H9 (cell line): ENCODE measurements around the gene LARP1. TPM values are rescaled to one million over a fixed set of nuclear protein-coding genes. Genes with fewer than 3 reads are reported as not detected.
A peak's percentile ranks its signal among the peaks of the same experiment; 100 is the strongest.

Source experiments
- DNase-seq: peaks from one replicate; pipeline ENCODE4 v3.0.0-alpha.2; 2017
- H2AFZ ChIP-seq: one replicate; pipeline ENCODE4 v1.6.1; 2013; ENCODE audit warnings: mild to moderate bottlenecking, low read length, control low read depth, moderate library complexity
- H2AK5ac ChIP-seq: 2 replicates; pipeline ENCODE4 v1.6.1; 2013; ENCODE audit warnings: low read length, control low read depth, mixed read lengths; ENCODE audit not compliant: insufficient read length
- H2BK120ac ChIP-seq: one replicate; pipeline ENCODE4 v1.6.1; 2013; ENCODE audit warnings: low read depth, mild to moderate bottlenecking, low read length, control low read depth, inconsistent platforms; ENCODE audit not compliant: poor library complexity, severe bottlenecking
- H2BK12ac ChIP-seq: 2 replicates; pipeline ENCODE4 v1.6.1; 2013; ENCODE audit warnings: low read length, control low read depth, mixed read lengths, low read depth; ENCODE audit not compliant: insufficient read length
- H2BK15ac ChIP-seq: 2 replicates; pipeline ENCODE4 v1.6.1; 2013; ENCODE audit warnings: low read depth, low read length, control low read depth
- H2BK20ac ChIP-seq: one replicate; pipeline ENCODE4 v1.6.1; 2013; ENCODE audit warnings: low read depth, mild to moderate bottlenecking, low read length, control low read depth, inconsistent platforms; ENCODE audit not compliant: poor library complexity, severe bottlenecking
- H2BK5ac ChIP-seq: 2 replicates; pipeline ENCODE4 v1.6.1; 2013; ENCODE audit warnings: low read length, control low read depth, mixed read lengths; ENCODE audit not compliant: insufficient read length
- H3K14ac ChIP-seq: 2 replicates; pipeline ENCODE4 v1.6.1; 2013; ENCODE audit warnings: low read length, control low read depth; ENCODE audit not compliant: insufficient read depth
- H3K18ac ChIP-seq: 2 replicates; pipeline ENCODE4 v1.6.1; 2013; ENCODE audit warnings: low read depth, mild to moderate bottlenecking, mixed read lengths, low read length, control low read depth; ENCODE audit not compliant: insufficient read length
- H3K23ac ChIP-seq: 2 replicates; pipeline ENCODE4 v1.6.1; 2013; ENCODE audit warnings: low read length, control low read depth, mixed read lengths, low read depth; ENCODE audit not compliant: insufficient read length
- H3K23me2 ChIP-seq: 2 replicates; pipeline ENCODE4 v1.6.1; 2013; ENCODE audit warnings: low read depth, mild to moderate bottlenecking, mixed read lengths, low read length, control low read depth; ENCODE audit not compliant: insufficient read length, poor library complexity, severe bottlenecking
- H3K27ac ChIP-seq: 2 replicates; pipeline ENCODE4 v1.5.1; 2013; ENCODE audit warnings: low read length, control low read depth, mixed read lengths, low read depth; ENCODE audit not compliant: insufficient read length
- H3K27me3 ChIP-seq: 2 replicates; pipeline ENCODE4 v1.6.1; 2013; ENCODE audit warnings: low read length, control low read depth, inconsistent platforms; ENCODE audit not compliant: insufficient read depth
- H3K4ac ChIP-seq: 2 replicates; pipeline ENCODE4 v1.6.1; 2013; ENCODE audit warnings: low read depth, mild to moderate bottlenecking, control low read depth, inconsistent platforms, low read length, moderate library complexity
- H3K4me1 ChIP-seq: 2 replicates; pipeline ENCODE4 v1.6.1; 2013; ENCODE audit warnings: low read length, control low read depth, inconsistent platforms; ENCODE audit not compliant: insufficient read depth
- H3K4me2 ChIP-seq: 2 replicates; pipeline ENCODE4 v1.6.1; 2013; ENCODE audit warnings: low read length, control low read depth, mixed read lengths; ENCODE audit not compliant: insufficient read length, insufficient read depth
- H3K56ac ChIP-seq: 2 replicates; pipeline ENCODE4 v1.6.1; 2013; ENCODE audit warnings: low read depth, mild to moderate bottlenecking, mixed read lengths, low read length, control low read depth; ENCODE audit not compliant: insufficient read length
- H3K79me1 ChIP-seq: 2 replicates; pipeline ENCODE4 v1.6.1; 2013; ENCODE audit warnings: low read depth, mild to moderate bottlenecking, moderate library complexity, low read length, control low read depth, inconsistent platforms; ENCODE audit not compliant: insufficient read depth, poor library complexity, severe bottlenecking
- H3K79me2 ChIP-seq: 2 replicates; pipeline ENCODE4 v1.6.1; 2013; ENCODE audit warnings: low read length, control low read depth, inconsistent platforms; ENCODE audit not compliant: insufficient read depth
- H3K9ac ChIP-seq: 2 replicates; pipeline ENCODE4 v1.6.1; 2013; ENCODE audit warnings: low read length, control low read depth, mixed read lengths; ENCODE audit not compliant: insufficient read length; ENCODE audit errors: extremely low read depth
- H3K9me3 ChIP-seq: one replicate; pipeline ENCODE4 v1.6.1; 2013; ENCODE audit warnings: low read depth, low read length, inconsistent platforms; ENCODE audit not compliant: control insufficient read depth
- H3T11ph ChIP-seq: one replicate; pipeline ENCODE4 v1.6.1; 2013; ENCODE audit warnings: mild to moderate bottlenecking, low read length, control low read depth, inconsistent platforms
- H4K20me1 ChIP-seq: one replicate; pipeline ENCODE4 v1.6.1; 2013; ENCODE audit not compliant: control insufficient read depth, insufficient read length, insufficient read depth
- H4K5ac ChIP-seq: 2 replicates; pipeline ENCODE4 v1.6.1; 2013; ENCODE audit warnings: low read depth, mild to moderate bottlenecking, mixed read lengths, low read length, control low read depth; ENCODE audit not compliant: insufficient read length
- H4K8ac ChIP-seq: replicated peaks from 2 replicates; pipeline ENCODE4 v1.6.1; 2013; ENCODE audit warnings: low read length, control low read depth, mixed read lengths, low read depth; ENCODE audit not compliant: insufficient read length
- H4K91ac ChIP-seq: 2 replicates; pipeline ENCODE4 v1.6.1; 2013; ENCODE audit warnings: low read depth, mild to moderate bottlenecking, moderate library complexity, mixed read lengths, low read length, control low read depth; ENCODE audit not compliant: insufficient read length
- H3K27ac Mint-ChIP-seq, 3 experiments: 2 replicates in 2 of 3; 3 replicates in 1 of 3; pipeline ENCODE4 v1.8.0; 2020 to 2021; ENCODE audit warnings: mixed read lengths in 3 of 3, mild to moderate bottlenecking in 1 of 3, moderate library complexity in 1 of 3
- H3K27me3 Mint-ChIP-seq: 2 replicates; pipeline ENCODE4 v1.8.0; 2021; ENCODE audit warnings: low read depth, mild to moderate bottlenecking, moderate library complexity, mixed read lengths
- H3K36me3 Mint-ChIP-seq, 3 experiments: 2 replicates in 2 of 3; 3 replicates in 1 of 3; pipeline ENCODE4 v1.8.0; 2020 to 2021; ENCODE audit warnings: low read depth in 3 of 3, mixed read lengths in 3 of 3; ENCODE audit not compliant: insufficient read depth in 1 of 3
- H3K4me1 Mint-ChIP-seq, 2 experiments: 2 replicates each; pipeline ENCODE4 v1.8.0; 2020; ENCODE audit warnings: mixed read lengths in 2 of 2
- H3K4me3 Mint-ChIP-seq, 2 experiments: 2 replicates in 1 of 2; 3 replicates in 1 of 2; pipeline ENCODE4 v1.8.0; 2020 to 2021; ENCODE audit warnings: mild to moderate bottlenecking in 2 of 2, mixed read lengths in 2 of 2, moderate library complexity in 1 of 2
- H3K9me3 Mint-ChIP-seq, 2 experiments: 2 replicates in 1 of 2; 3 replicates in 1 of 2; pipeline ENCODE4 v1.8.0; 2020; ENCODE audit warnings: mild to moderate bottlenecking in 2 of 2, mixed read lengths in 2 of 2, moderate library complexity in 1 of 2
- WGBS: extraction: QIAGEN DNeasy Blood & Tissue Kit; methylation state at CpG from one replicate; pipeline ENCODE4 v1.1.7; 2013; ENCODE audit warnings: missing lambda C conversion rate, low lambda C conversion rate, mixed read lengths; ENCODE audit not compliant: insufficient read length; ENCODE audit errors: extremely low coverage; 5-methylcytosine and 5-hydroxymethylcytosine counted together
- total RNA-seq: library from RNA; stranded (reverse); gene quantifications from 2 replicates; pipeline ENCODE4 v1.2.1, GENCODE V29; 2021
- TF ChIP-seq, protein P1 (sequence below): fragments of 200-600 bp; sonication (generic); conservative IDR thresholded peaks from 3 replicates; pipeline ENCODE4 v1.8.0; 2021; ENCODE audit warnings: antibody characterized with exemption, mild to moderate bottlenecking

The LARP1 gene
- total RNA-seq, 1 experiment from 2014 or later: 405 TPM

DNA sequence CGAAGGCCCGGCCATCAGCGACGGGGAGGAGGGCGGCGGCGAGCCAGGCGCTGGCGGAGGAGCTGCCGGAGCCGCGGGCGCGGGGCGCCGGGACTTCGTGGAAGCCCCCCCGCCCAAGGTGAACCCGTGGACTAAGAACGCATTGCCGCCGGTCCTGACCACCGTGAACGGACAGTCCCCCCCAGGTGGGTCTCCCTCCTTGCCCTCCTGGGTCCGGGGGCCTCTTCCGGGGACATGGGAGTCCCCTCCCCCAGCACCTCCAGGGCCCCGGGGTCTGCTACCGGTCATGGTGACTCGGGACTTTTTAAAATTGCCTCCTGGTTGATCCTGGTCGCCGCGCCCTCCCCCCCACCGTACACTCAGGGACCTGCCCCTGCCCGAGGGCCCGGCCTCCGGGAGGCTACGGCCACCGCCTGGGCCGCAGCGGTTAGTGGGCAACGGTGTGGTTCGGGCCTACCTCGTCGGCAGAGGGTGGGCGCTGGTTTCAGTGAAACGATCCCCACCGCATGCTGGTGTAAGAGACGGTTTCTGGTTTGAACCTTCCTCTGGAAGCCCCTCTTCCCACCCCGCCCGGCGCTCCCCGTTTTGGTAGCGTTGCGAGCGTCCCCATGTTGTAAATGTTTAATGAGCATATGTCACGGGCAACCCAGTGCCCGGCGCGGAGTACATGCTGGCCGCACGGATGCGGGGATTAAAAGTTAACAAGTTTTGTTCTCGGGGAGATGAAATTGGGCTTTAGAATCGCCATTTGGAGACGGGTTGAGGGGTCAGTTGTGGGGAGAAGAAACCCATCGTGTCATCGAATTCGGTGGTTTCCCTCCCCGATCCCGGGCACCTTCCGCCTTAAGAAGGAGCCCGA is 1.1 kb downstream of the LARP1 start:
- Histone ChIP-seq H3K18ac (no peak overlapping the region), H2AFZ (no peak overlapping the region), H3K4me2 (peak overlapping the region; percentile 95), H3K4ac (no peak overlapping the region), H3T11ph (no peak overlapping the region), H2BK5ac (no peak overlapping the region), H3K23me2 (peaks cover 11% of the 10 kb centered on the region), H3K4me1 (peaks cover 7% of the 10 kb centered on the region), H3K27ac (no peak overlapping the region), H3K79me2 (peaks cover 53% of the 10 kb centered on the region), H3K56ac (no peak overlapping the region), H4K5ac (no peak overlapping the region), H3K23ac (no peak overlapping the region), H3K79me1 (no peaks in the 10 kb centered on the region), H2BK15ac (no peak overlapping the region; the same call in 1 of the 2 replicates), H4K8ac (no peak overlapping the region), H3K9ac (peak overlapping the region; percentile 88), H2BK120ac (no peak overlapping the region), H4K91ac (no peak overlapping the region), H3K27me3 (no peaks in the 10 kb centered on the region), H4K20me1 (no peaks in the 10 kb centered on the region), H2BK20ac (no peak overlapping the region), H2AK5ac (no peak overlapping the region), H3K9me3 (no peaks in the 10 kb centered on the region), H2BK12ac (no peak overlapping the region), H3K14ac (peak overlapping the region; percentile 92)
- TF ChIP-seq, protein P1, sequence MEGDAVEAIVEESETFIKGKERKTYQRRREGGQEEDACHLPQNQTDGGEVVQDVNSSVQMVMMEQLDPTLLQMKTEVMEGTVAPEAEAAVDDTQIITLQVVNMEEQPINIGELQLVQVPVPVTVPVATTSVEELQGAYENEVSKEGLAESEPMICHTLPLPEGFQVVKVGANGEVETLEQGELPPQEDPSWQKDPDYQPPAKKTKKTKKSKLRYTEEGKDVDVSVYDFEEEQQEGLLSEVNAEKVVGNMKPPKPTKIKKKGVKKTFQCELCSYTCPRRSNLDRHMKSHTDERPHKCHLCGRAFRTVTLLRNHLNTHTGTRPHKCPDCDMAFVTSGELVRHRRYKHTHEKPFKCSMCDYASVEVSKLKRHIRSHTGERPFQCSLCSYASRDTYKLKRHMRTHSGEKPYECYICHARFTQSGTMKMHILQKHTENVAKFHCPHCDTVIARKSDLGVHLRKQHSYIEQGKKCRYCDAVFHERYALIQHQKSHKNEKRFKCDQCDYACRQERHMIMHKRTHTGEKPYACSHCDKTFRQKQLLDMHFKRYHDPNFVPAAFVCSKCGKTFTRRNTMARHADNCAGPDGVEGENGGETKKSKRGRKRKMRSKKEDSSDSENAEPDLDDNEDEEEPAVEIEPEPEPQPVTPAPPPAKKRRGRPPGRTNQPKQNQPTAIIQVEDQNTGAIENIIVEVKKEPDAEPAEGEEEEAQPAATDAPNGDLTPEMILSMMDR: no peak
- no peak for DNase-seq
- no CpG with 5 or more reads among the region's 72 CpGs for WGBS
- Mint-ChIP-seq H3K36me3 (peaks cover 0 to 5% (median 4%) of the 10 kb centered on the region in 3 experiments; a peak in 3 of 7 replicates), H3K9me3 (peaks cover 0 to 3% of the 10 kb centered on the region in 2 experiments; a peak in 2 of 5 replicates), H3K4me1 (peaks cover 51 to 52% of the 10 kb centered on the region in 2 experiments), H3K27ac (peak overlapping the region; percentile 90 to 95 (median 91)), H3K27me3 (peaks cover 2% of the 10 kb centered on the region; the same call in 1 of the 2 replicates), H3K4me3 (peak overlapping the region; percentile 94 to 96)
